Measurements from ENCODE around the gene DOCK2.
"Not testable (repeated sequence)": the region's sequence is repeated elsewhere in the genome, so short reads cannot be mapped to it uniquely, and the experiment has no call there.

The DOCK2 gene

GRCh38 chr5:169814045-169814444 is 177.0 kb downstream of the DOCK2 start:
- no peaks in the 10 kb centered on the region for H3K36me3 ChIP-seq (ENCODE audit: insufficient read depth, low read length)
- no peak overlapping the region for H3K27ac ChIP-seq
- no peaks in the 10 kb centered on the region for H3K9me3 ChIP-seq (ENCODE audit: low read depth, low read length)
- no peak overlapping the region for H3K9ac ChIP-seq (ENCODE audit: insufficient read length)
- TF ChIP-seq EZH2 (IDR thresholded peaks at IDR 0.05): no peak
- TF ChIP-seq FOXP2 (optimal IDR thresholded peaks at IDR 0.05; ENCODE audit: control extremely low read depth, extremely low read length, insufficient read depth): no peak
- TF ChIP-seq POLR2AphosphoS5 (IDR thresholded peaks at IDR 0.05; ENCODE audit: borderline replicate concordance, low read depth, low read length): no peak
- DNase-seq (ENCODE audit: low read depth, low spot score): no peak
- no peak overlapping the region for H3K4me3 ChIP-seq

- no peaks in the 10 kb centered on the region for H3K9me3 ChIP-seq (ENCODE audit: low read depth, low read length)
- H3K36me3 ChIP-seq (ENCODE audit: insufficient read depth, low read length): no peaks in the 10 kb centered on the region
- no peak overlapping the region for H3K27ac ChIP-seq
- DNase-seq (ENCODE audit: low read depth, low spot score): no peak
- no peak for TF ChIP-seq POLR2AphosphoS5 (IDR thresholded peaks at IDR 0.05; ENCODE audit: borderline replicate concordance, low read depth, low read length)
- no peak for TF ChIP-seq FOXP2 (optimal IDR thresholded peaks at IDR 0.05; ENCODE audit: control extremely low read depth, extremely low read length, insufficient read depth)
- no peak for TF ChIP-seq EZH2 (IDR thresholded peaks at IDR 0.05)
- no peak overlapping the region for H3K4me3 ChIP-seq
- H3K9ac ChIP-seq (ENCODE audit: insufficient read length): no peak overlapping the region
Measured at GRCh38 chr5:169814522-169814921, 177.4 kb downstream of the DOCK2 start.

- Histone ChIP-seq H3K4me3 (no peak overlapping the region), H3K27ac (no peak overlapping the region), H3K9ac (ENCODE audit: insufficient read length) (no peak overlapping the region), H3K36me3 (ENCODE audit: insufficient read depth, low read length) (no peaks in the 10 kb centered on the region), H3K9me3 (ENCODE audit: low read depth, low read length) (no peaks in the 10 kb centered on the region)
- TF ChIP-seq FOXP2 (optimal IDR thresholded peaks at IDR 0.05; ENCODE audit: control extremely low read depth, extremely low read length, insufficient read depth): no peak
- TF ChIP-seq EZH2 (IDR thresholded peaks at IDR 0.05): no peak
- TF ChIP-seq POLR2AphosphoS5 (IDR thresholded peaks at IDR 0.05; ENCODE audit: borderline replicate concordance, low read depth, low read length): no peak
- DNase-seq (ENCODE audit: low read depth, low spot score): no peak
Measured at GRCh38 chr5:169817031-169817430, 180.0 kb downstream of the DOCK2 start.

GRCh38 chr5:169826618-169827017 is 189.5 kb downstream of the DOCK2 start:
- Histone ChIP-seq H3K9ac (ENCODE audit: insufficient read length) (no peak overlapping the region), H3K4me3 (no peak overlapping the region), H3K36me3 (ENCODE audit: insufficient read depth, low read length) (no peaks in the 10 kb centered on the region), H3K27ac (no peak overlapping the region), H3K9me3 (ENCODE audit: low read depth, low read length) (no peaks in the 10 kb centered on the region)
- TF ChIP-seq EZH2 (IDR thresholded peaks at IDR 0.05): no peak
- TF ChIP-seq FOXP2 (optimal IDR thresholded peaks at IDR 0.05; ENCODE audit: control extremely low read depth, extremely low read length, insufficient read depth): no peak
- TF ChIP-seq POLR2AphosphoS5 (IDR thresholded peaks at IDR 0.05; ENCODE audit: borderline replicate concordance, low read depth, low read length): no peak
- DNase-seq (ENCODE audit: low read depth, low spot score): no peak

GRCh38 chr5:169827769-169828168 is 190.7 kb downstream of the DOCK2 start:
- H3K4me3 ChIP-seq: no peak overlapping the region
- no peak for TF ChIP-seq FOXP2 (optimal IDR thresholded peaks at IDR 0.05; ENCODE audit: control extremely low read depth, extremely low read length, insufficient read depth)
- no peak for TF ChIP-seq POLR2AphosphoS5 (IDR thresholded peaks at IDR 0.05; ENCODE audit: borderline replicate concordance, low read depth, low read length)
- TF ChIP-seq EZH2 (IDR thresholded peaks at IDR 0.05): no peak

GRCh38 chr5:169828385-169828784 is 191.3 kb downstream of the DOCK2 start:
- no peak for TF ChIP-seq EZH2 (IDR thresholded peaks at IDR 0.05)
- no peak for TF ChIP-seq FOXP2 (optimal IDR thresholded peaks at IDR 0.05; ENCODE audit: control extremely low read depth, extremely low read length, insufficient read depth)
- TF ChIP-seq POLR2AphosphoS5 (IDR thresholded peaks at IDR 0.05; ENCODE audit: borderline replicate concordance, low read depth, low read length): no peak
- H3K9me3 ChIP-seq (ENCODE audit: low read depth, low read length): no peaks in the 10 kb centered on the region
- no peak overlapping the region for H3K9ac ChIP-seq (ENCODE audit: insufficient read length)
- H3K4me3 ChIP-seq: no peak overlapping the region
- H3K27ac ChIP-seq: no peak overlapping the region
- no peak for DNase-seq (ENCODE audit: low read depth, low spot score)
- no peaks in the 10 kb centered on the region for H3K36me3 ChIP-seq (ENCODE audit: insufficient read depth, low read length)

More at GRCh38 chr5:169827769-169828168, 190.7 kb downstream of the DOCK2 start:
- Histone ChIP-seq H3K9ac (ENCODE audit: insufficient read length) (no peak overlapping the region), H3K27ac (no peak overlapping the region), H3K9me3 (ENCODE audit: low read depth, low read length) (no peaks in the 10 kb centered on the region), H3K36me3 (ENCODE audit: insufficient read depth, low read length) (no peaks in the 10 kb centered on the region)
- DNase-seq (ENCODE audit: low read depth, low spot score): no peak

GRCh38 chr5:169831331-169831730 is 194.3 kb downstream of the DOCK2 start:
- TF ChIP-seq EZH2 (IDR thresholded peaks at IDR 0.05): no peak
- Histone ChIP-seq H3K9ac (ENCODE audit: insufficient read length) (no peak overlapping the region), H3K27ac (no peak overlapping the region), H3K4me3 (no peak overlapping the region), H3K9me3 (ENCODE audit: low read depth, low read length) (no peaks in the 10 kb centered on the region), H3K36me3 (ENCODE audit: insufficient read depth, low read length) (no peaks in the 10 kb centered on the region)
- no peak for DNase-seq (ENCODE audit: low read depth, low spot score)

- Histone ChIP-seq H3K36me3 (ENCODE audit: insufficient read depth, low read length) (no peaks in the 10 kb centered on the region), H3K9me3 (ENCODE audit: low read depth, low read length) (no peaks in the 10 kb centered on the region), H3K9ac (ENCODE audit: insufficient read length) (no peak overlapping the region), H3K4me3 (no peak overlapping the region), H3K27ac (no peak overlapping the region)
- DNase-seq (ENCODE audit: low read depth, low spot score): no peak
- TF ChIP-seq FOXP2 (optimal IDR thresholded peaks at IDR 0.05; ENCODE audit: control extremely low read depth, extremely low read length, insufficient read depth): no peak
- TF ChIP-seq EZH2 (IDR thresholded peaks at IDR 0.05): no peak
- TF ChIP-seq POLR2AphosphoS5 (IDR thresholded peaks at IDR 0.05; ENCODE audit: borderline replicate concordance, low read depth, low read length): no peak
Measured at GRCh38 chr5:169832304-169832703, 195.2 kb downstream of the DOCK2 start.

- Histone ChIP-seq H3K9me3 (ENCODE audit: low read depth, low read length) (no peaks in the 10 kb centered on the region), H3K27ac (no peak overlapping the region), H3K36me3 (ENCODE audit: insufficient read depth, low read length) (no peaks in the 10 kb centered on the region), H3K9ac (ENCODE audit: insufficient read length) (no peak overlapping the region), H3K4me3 (no peak overlapping the region)
- no peak for TF ChIP-seq POLR2AphosphoS5 (IDR thresholded peaks at IDR 0.05; ENCODE audit: borderline replicate concordance, low read depth, low read length)
- TF ChIP-seq EZH2 (IDR thresholded peaks at IDR 0.05): no peak
- no peak for DNase-seq (ENCODE audit: low read depth, low spot score)
Measured at GRCh38 chr5:169832845-169833244, 195.8 kb downstream of the DOCK2 start.

GRCh38 chr5:169833681-169834292 is 196.7 kb downstream of the DOCK2 start:
- not testable (repeated sequence) for H3K27ac ChIP-seq; H3K9me3 ChIP-seq (ENCODE audit: low read depth, low read length); H3K9ac ChIP-seq (ENCODE audit: insufficient read length); H3K4me3 ChIP-seq; DNase-seq (ENCODE audit: low read depth, low spot score); H3K36me3 ChIP-seq (ENCODE audit: insufficient read depth, low read length)

- not testable (repeated sequence) for H3K27ac ChIP-seq; DNase-seq (ENCODE audit: low read depth, low spot score); H3K36me3 ChIP-seq (ENCODE audit: insufficient read depth, low read length); H3K9ac ChIP-seq (ENCODE audit: insufficient read length); H3K9me3 ChIP-seq (ENCODE audit: low read depth, low read length); H3K4me3 ChIP-seq
Measured at GRCh38 chr5:169834540-169834939, 197.5 kb downstream of the DOCK2 start.
